OCI-LY1 (cell line): Measurements from ENCODE around the gene AMIGO1.

Experiments used
- H2AFZ ChIP-seq: fragments of 200-600 bp; sonication (generic), shearing (Covaris generic); 2 replicates; pipeline ENCODE4 v1.6.0; 2014; ENCODE audit warnings: antibody characterized with exemption, mild to moderate bottlenecking, low read length
- H3F3A ChIP-seq: fragments of 200-600 bp; sonication (generic), shearing (Covaris generic); 2 replicates; pipeline ENCODE4 v1.6.0; 2014; ENCODE audit warnings: mild to moderate bottlenecking, antibody characterized with exemption, low read length, moderate library complexity; ENCODE audit not compliant: insufficient read depth
- H3K27ac ChIP-seq: fragments of 200-600 bp; sonication (generic); 2 replicates; pipeline ENCODE4 v1.5.1; 2014; ENCODE audit warnings: low read length, mixed run types, mild to moderate bottlenecking, low read depth; ENCODE audit not compliant: poor library complexity, severe bottlenecking
- H3K27me3 ChIP-seq: fragments of 200-600 bp; sonication (generic); 2 replicates; pipeline ENCODE4 v1.6.0; 2014; ENCODE audit warnings: antibody characterized with exemption, mild to moderate bottlenecking, low read length, moderate library complexity; ENCODE audit not compliant: insufficient read depth
- H3K36me3 ChIP-seq: fragments of 200-600 bp; sonication (generic); 2 replicates; pipeline ENCODE4 v1.6.1; 2014; ENCODE audit warnings: mild to moderate bottlenecking, antibody characterized with exemption, low read length, moderate library complexity, mixed read lengths; ENCODE audit not compliant: insufficient read depth
- H3K4me1 ChIP-seq: fragments of 200-600 bp; sonication (generic); 2 replicates; pipeline ENCODE4 v1.5.1; 2014; ENCODE audit warnings: mild to moderate bottlenecking, low read length, moderate library complexity; ENCODE audit not compliant: insufficient read depth, severe bottlenecking
- H3K4me2 ChIP-seq: fragments of 200-600 bp; sonication (generic), shearing (Covaris generic); 2 replicates; pipeline ENCODE4 v1.6.1; 2014; ENCODE audit warnings: low read length
- H3K4me3 ChIP-seq: fragments of 200-600 bp; sonication (generic); 2 replicates; pipeline ENCODE4 v1.5.1; 2014; ENCODE audit warnings: low read length, low read depth, mild to moderate bottlenecking, mixed read lengths; ENCODE audit not compliant: poor library complexity, severe bottlenecking
- H3K79me2 ChIP-seq: fragments of 200-600 bp; shearing (Covaris generic); 2 replicates; pipeline ENCODE4 v1.6.1; 2016; ENCODE audit warnings: mixed run types, low read length, mixed read lengths; ENCODE audit not compliant: insufficient read depth
- H3K9ac ChIP-seq: fragments of 200-600 bp; sonication (generic), shearing (Covaris generic); 2 replicates; pipeline ENCODE4 v1.6.1; 2014; ENCODE audit warnings: mild to moderate bottlenecking, low read length, mixed read lengths
- H3K9me2 ChIP-seq: fragments of 200-600 bp; sonication (generic), shearing (Covaris generic); 2 replicates; pipeline ENCODE4 v1.6.1; 2014; ENCODE audit warnings: low read depth, mild to moderate bottlenecking, low read length, mixed read lengths
- H3K9me3 ChIP-seq: fragments of 200-600 bp; shearing (Covaris generic); 2 replicates; pipeline ENCODE4 v1.6.1; 2014; ENCODE audit warnings: low read length, mixed read lengths
- H4K20me1 ChIP-seq: fragments of 200-600 bp; sonication (generic), shearing (Covaris generic); 2 replicates; pipeline ENCODE4 v1.6.0; 2016; ENCODE audit warnings: mild to moderate bottlenecking, low read length; ENCODE audit not compliant: insufficient read depth
- CTCF ChIP-seq: fragments of 200-600 bp; sonication (generic), shearing (Covaris generic); IDR thresholded peaks from 2 replicates; pipeline ENCODE4 v1.5.1; 2017; ENCODE audit warnings: mild to moderate bottlenecking, antibody characterized with exemption, low read length, moderate library complexity, mixed read lengths
- EZH2 ChIP-seq: fragments of 200-600 bp; sonication (generic), shearing (Covaris generic); IDR thresholded peaks from 2 replicates; pipeline ENCODE4 v1.8.0; 2017; ENCODE audit warnings: borderline replicate concordance, mixed run types, mild to moderate bottlenecking, antibody characterized with exemption, low read length, moderate library complexity, mixed read lengths

AMIGO1 gene

GRCh38 chr1:109481646-109482045 lies 27.9 kb downstream of the AMIGO1 start:
- no peak for TF ChIP-seq CTCF
- TF ChIP-seq EZH2 = no peak
- Histone ChIP-seq H2AFZ (no peak overlapping the region), H3F3A (peaks cover 5% of the 10 kb centered on the region; the same call in 1 of the 2 replicates), H3K4me2 (no peak overlapping the region), H3K27ac (no peak overlapping the region), H3K4me3 (no peak overlapping the region), H3K27me3 (no peaks in the 10 kb centered on the region; the same call in 1 of the 2 replicates), H3K36me3 (no peaks in the 10 kb centered on the region), H3K4me1 (peaks cover 23% of the 10 kb centered on the region), H3K9me2 (no peaks in the 10 kb centered on the region), H3K9me3 (no peaks in the 10 kb centered on the region), H3K9ac (no peak overlapping the region), H3K79me2 (no peaks in the 10 kb centered on the region), H4K20me1 (no peaks in the 10 kb centered on the region)

- TF ChIP-seq CTCF (no peak), EZH2 (no peak)
- no peaks in the 10 kb centered on the region; the same call in 1 of the 2 replicates for H3K27me3 ChIP-seq
Observed at GRCh38 chr1:109479901-109480300, 29.6 kb downstream of the AMIGO1 start.

GRCh38 chr1:109479311-109479710 lies 30.2 kb downstream of the AMIGO1 start:
- H3K4me3 ChIP-seq = no peak overlapping the region
- H3F3A ChIP-seq = no peaks in the 10 kb centered on the region
- no peak for TF ChIP-seq EZH2
- no peaks in the 10 kb centered on the region for H3K36me3 ChIP-seq
- no peaks in the 10 kb centered on the region for H4K20me1 ChIP-seq
- no peak overlapping the region for H3K4me2 ChIP-seq
- H3K9me3 ChIP-seq = no peaks in the 10 kb centered on the region
- no peak overlapping the region for H2AFZ ChIP-seq
- H3K27me3 ChIP-seq = no peaks in the 10 kb centered on the region; the same call in 1 of the 2 replicates
- H3K4me1 ChIP-seq = peaks cover 8% of the 10 kb centered on the region
- H3K27ac ChIP-seq = no peak overlapping the region
- no peaks in the 10 kb centered on the region for H3K79me2 ChIP-seq
- no peaks in the 10 kb centered on the region for H3K9me2 ChIP-seq
- no peak overlapping the region for H3K9ac ChIP-seq

More at GRCh38 chr1:109479901-109480300, 29.6 kb downstream of the AMIGO1 start:
- Histone ChIP-seq H3K4me3 (no peak overlapping the region), H3K4me1 (peaks cover 14% of the 10 kb centered on the region), H3K9ac (no peak overlapping the region), H3K9me2 (no peaks in the 10 kb centered on the region), H3K4me2 (no peak overlapping the region), H3K79me2 (no peaks in the 10 kb centered on the region), H3K27ac (no peak overlapping the region), H3K9me3 (no peaks in the 10 kb centered on the region), H3K36me3 (no peaks in the 10 kb centered on the region), H3F3A (no peaks in the 10 kb centered on the region), H4K20me1 (no peaks in the 10 kb centered on the region), H2AFZ (no peak overlapping the region)

- Histone ChIP-seq H3K9ac (no peak overlapping the region), H3K79me2 (no peaks in the 10 kb centered on the region), H3K4me3 (no peak overlapping the region), H3K4me2 (no peak overlapping the region), H2AFZ (no peak overlapping the region), H3K4me1 (peaks cover 7% of the 10 kb centered on the region), H3K36me3 (no peaks in the 10 kb centered on the region), H3F3A (no peaks in the 10 kb centered on the region), H3K27me3 (no peaks in the 10 kb centered on the region; the same call in 1 of the 2 replicates), H3K27ac (no peak overlapping the region), H3K9me3 (no peaks in the 10 kb centered on the region), H3K9me2 (no peaks in the 10 kb centered on the region), H4K20me1 (no peaks in the 10 kb centered on the region)
- TF ChIP-seq CTCF = peak; percentile 6; the same call in 1 of the 2 replicates
- no peak for TF ChIP-seq EZH2
Observed at GRCh38 chr1:109478806-109479205, 30.7 kb downstream of the AMIGO1 start.
